Measurements from ENCODE around the gene ARVCF.

ARVCF gene

DNA sequence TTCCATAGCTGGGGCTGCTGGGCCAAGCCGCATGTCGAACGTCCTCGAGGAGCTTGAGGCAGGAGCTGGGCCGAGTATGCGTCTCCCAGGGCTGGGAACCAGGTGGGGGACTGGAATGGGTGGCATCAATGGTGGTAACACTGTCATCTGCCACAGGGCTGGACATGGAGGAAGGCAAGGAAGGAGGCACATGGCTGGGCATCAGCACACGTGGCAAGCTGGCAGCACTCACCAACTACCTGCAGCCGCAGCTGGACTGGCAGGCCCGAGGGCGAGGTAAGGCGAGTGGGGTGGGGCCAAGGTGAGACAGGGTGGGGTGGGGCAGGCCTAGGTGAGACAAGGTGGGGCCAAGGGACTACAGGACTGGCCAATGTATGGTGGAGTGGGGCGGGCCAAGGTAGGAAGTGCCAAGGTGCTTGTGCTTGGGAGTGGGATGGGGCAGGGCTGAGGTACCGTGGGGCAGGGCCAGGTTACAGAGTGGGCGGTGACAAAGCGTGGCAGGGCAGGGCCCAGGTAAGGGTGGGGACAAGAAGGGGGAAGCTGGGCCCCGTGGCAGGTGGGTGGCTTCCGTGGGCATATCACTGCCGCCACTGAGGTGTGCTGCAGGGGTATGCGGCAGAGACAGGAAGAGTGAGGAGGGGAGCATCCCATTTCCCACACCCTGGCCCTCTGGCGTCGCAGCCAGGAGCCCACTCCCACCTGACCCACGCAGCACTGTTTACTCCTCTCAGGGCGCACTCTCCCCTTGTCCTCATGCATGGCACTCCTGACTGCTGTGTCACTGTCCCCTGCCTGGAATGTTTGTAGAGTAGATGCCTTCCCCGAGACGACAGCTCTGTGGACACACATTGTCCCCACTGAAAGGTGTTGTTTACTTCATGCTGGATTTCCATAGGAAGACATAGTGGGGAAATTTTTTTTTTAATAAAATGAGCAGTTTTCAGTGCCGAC lies 36.0 kb upstream of the ARVCF start:
- H3K27ac ChIP-seq (ENCODE audit: low read depth, low read length), result no peak overlapping the region
- H3K27me3 ChIP-seq (ENCODE audit: control insufficient read depth, insufficient read depth, low read length), result no peaks in the 10 kb centered on the region
- H3K9me3 ChIP-seq (ENCODE audit: control insufficient read depth, insufficient read depth, low read depth, low read length), result no peaks in the 10 kb centered on the region
- H3K4me1 ChIP-seq (ENCODE audit: control insufficient read depth, insufficient read depth, low read length), result no peaks in the 10 kb centered on the region
- H3K9ac ChIP-seq (ENCODE audit: low read length), result no peak overlapping the region
- H3K36me3 ChIP-seq (ENCODE audit: control insufficient read depth, insufficient read depth, low read length), result peaks cover 11% of the 10 kb centered on the region; the same call in 1 of the 2 replicates
- H3K4me3 ChIP-seq (ENCODE audit: low read depth, low read length), result no peak overlapping the region

DNA sequence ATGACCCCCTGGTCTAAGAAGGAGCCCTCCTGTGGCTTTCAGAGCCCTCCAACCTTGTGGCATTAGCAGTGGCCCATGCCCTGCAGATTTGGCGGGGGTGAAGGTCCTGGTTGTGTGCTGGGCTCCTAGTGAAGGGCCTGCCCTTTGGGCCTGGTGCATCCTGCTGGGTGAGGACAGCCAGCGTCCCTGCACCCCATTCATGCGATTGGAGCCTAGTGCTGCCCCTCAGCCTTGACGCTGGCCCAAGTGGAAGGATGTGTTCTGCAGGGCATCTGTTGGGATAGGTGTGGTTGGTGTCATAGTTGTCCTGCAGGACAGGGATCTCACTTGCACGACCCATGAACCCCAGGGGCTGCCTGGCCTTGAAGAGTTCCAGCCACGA lies 35.3 kb upstream of the ARVCF start:
- H3K9ac ChIP-seq (ENCODE audit: low read length), result no peak overlapping the region
- H3K36me3 ChIP-seq (ENCODE audit: control insufficient read depth, insufficient read depth, low read length), result peaks cover 11% of the 10 kb centered on the region
- H3K27me3 ChIP-seq (ENCODE audit: control insufficient read depth, insufficient read depth, low read length), result no peaks in the 10 kb centered on the region
- H3K4me3 ChIP-seq (ENCODE audit: low read depth, low read length), result no peak overlapping the region
- no peaks in the 10 kb centered on the region for H3K9me3 ChIP-seq (ENCODE audit: control insufficient read depth, insufficient read depth, low read depth, low read length)
- H3K27ac ChIP-seq (ENCODE audit: low read depth, low read length), result no peak overlapping the region
- no peaks in the 10 kb centered on the region for H3K4me1 ChIP-seq (ENCODE audit: control insufficient read depth, insufficient read depth, low read length)

- H3K4me1 ChIP-seq (ENCODE audit: control insufficient read depth, insufficient read depth, low read length), result no peaks in the 10 kb centered on the region
- H3K27me3 ChIP-seq (ENCODE audit: control insufficient read depth, insufficient read depth, low read length), result no peaks in the 10 kb centered on the region
- H3K9ac ChIP-seq (ENCODE audit: low read length), result no peak overlapping the region
- H3K4me3 ChIP-seq (ENCODE audit: low read depth, low read length), result no peak overlapping the region
- H3K27ac ChIP-seq (ENCODE audit: low read depth, low read length), result no peak overlapping the region
- H3K9me3 ChIP-seq (ENCODE audit: control insufficient read depth, insufficient read depth, low read depth, low read length), result no peaks in the 10 kb centered on the region
- peaks cover 8% of the 10 kb centered on the region; the same call in 1 of the 2 replicates for H3K36me3 ChIP-seq (ENCODE audit: control insufficient read depth, insufficient read depth, low read length)
These were observed 30.1 kb upstream of the ARVCF start for GRCh38 chr22:20046730-20047129.

DNA sequence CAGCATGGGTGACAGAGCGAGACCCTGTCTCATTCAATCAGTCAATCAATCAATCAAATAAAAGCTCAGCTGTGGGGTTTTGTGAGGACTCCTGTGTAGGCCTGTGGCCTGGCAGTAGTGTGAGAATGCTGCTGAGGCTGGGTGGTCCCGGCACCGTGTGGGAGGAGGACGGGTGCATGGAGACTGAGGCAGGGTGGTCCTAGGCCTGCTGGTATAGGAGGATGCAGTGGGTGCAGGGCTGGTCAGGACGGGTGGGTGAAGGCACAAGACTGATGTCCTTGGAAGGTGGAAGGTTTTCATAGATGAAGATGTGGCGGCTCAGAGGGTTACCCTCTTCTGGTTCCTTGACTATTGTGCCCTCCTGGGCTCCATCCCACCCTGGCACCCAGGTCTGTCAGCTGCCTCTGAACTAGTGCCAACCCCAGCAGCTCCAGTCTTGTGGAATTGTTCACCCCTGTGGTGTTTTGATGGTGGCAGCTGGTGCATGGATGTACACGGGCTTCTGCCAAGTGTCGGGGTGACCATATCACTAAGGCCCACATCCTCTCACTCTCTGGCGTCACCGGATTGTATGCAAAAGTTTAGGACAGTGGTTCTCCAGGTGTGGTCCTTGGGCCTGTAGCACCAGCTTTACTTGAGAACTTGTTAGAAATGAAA lies 28.0 kb upstream of the ARVCF start:
- Histone ChIP-seq H3K4me3 (ENCODE audit: low read depth, low read length) (no peak overlapping the region), H3K9ac (ENCODE audit: low read length) (no peak overlapping the region), H3K9me3 (ENCODE audit: control insufficient read depth, insufficient read depth, low read depth, low read length) (no peaks in the 10 kb centered on the region), H3K4me1 (ENCODE audit: control insufficient read depth, insufficient read depth, low read length) (no peaks in the 10 kb centered on the region), H3K36me3 (ENCODE audit: control insufficient read depth, insufficient read depth, low read length) (peaks cover 8% of the 10 kb centered on the region; the same call in 1 of the 2 replicates), H3K27me3 (ENCODE audit: control insufficient read depth, insufficient read depth, low read length) (no peaks in the 10 kb centered on the region), H3K27ac (ENCODE audit: low read depth, low read length) (no peak overlapping the region)

GRCh38 chr22:20043997-20044342 lies 27.3 kb upstream of the ARVCF start:
- Histone ChIP-seq H3K4me1 (ENCODE audit: control insufficient read depth, insufficient read depth, low read length) (no peaks in the 10 kb centered on the region), H3K27me3 (ENCODE audit: control insufficient read depth, insufficient read depth, low read length) (no peaks in the 10 kb centered on the region), H3K9me3 (ENCODE audit: control insufficient read depth, insufficient read depth, low read depth, low read length) (no peaks in the 10 kb centered on the region), H3K4me3 (ENCODE audit: low read depth, low read length) (no peak overlapping the region), H3K27ac (ENCODE audit: low read depth, low read length) (no peak overlapping the region), H3K9ac (ENCODE audit: low read length) (no peak overlapping the region), H3K36me3 (ENCODE audit: control insufficient read depth, insufficient read depth, low read length) (peaks cover 6% of the 10 kb centered on the region; the same call in 1 of the 2 replicates)

- Histone ChIP-seq H3K27ac (ENCODE audit: low read depth, low read length) (no peak overlapping the region), H3K9ac (ENCODE audit: low read length) (no peak overlapping the region), H3K4me1 (ENCODE audit: control insufficient read depth, insufficient read depth, low read length) (no peaks in the 10 kb centered on the region), H3K9me3 (ENCODE audit: control insufficient read depth, insufficient read depth, low read depth, low read length) (no peaks in the 10 kb centered on the region), H3K4me3 (ENCODE audit: low read depth, low read length) (no peak overlapping the region), H3K36me3 (ENCODE audit: control insufficient read depth, insufficient read depth, low read length) (peaks cover 5% of the 10 kb centered on the region; the same call in 1 of the 2 replicates), H3K27me3 (ENCODE audit: control insufficient read depth, insufficient read depth, low read length) (no peaks in the 10 kb centered on the region)
These were observed 26.7 kb upstream of the ARVCF start for GRCh38 chr22:20043057-20043996.

DNA sequence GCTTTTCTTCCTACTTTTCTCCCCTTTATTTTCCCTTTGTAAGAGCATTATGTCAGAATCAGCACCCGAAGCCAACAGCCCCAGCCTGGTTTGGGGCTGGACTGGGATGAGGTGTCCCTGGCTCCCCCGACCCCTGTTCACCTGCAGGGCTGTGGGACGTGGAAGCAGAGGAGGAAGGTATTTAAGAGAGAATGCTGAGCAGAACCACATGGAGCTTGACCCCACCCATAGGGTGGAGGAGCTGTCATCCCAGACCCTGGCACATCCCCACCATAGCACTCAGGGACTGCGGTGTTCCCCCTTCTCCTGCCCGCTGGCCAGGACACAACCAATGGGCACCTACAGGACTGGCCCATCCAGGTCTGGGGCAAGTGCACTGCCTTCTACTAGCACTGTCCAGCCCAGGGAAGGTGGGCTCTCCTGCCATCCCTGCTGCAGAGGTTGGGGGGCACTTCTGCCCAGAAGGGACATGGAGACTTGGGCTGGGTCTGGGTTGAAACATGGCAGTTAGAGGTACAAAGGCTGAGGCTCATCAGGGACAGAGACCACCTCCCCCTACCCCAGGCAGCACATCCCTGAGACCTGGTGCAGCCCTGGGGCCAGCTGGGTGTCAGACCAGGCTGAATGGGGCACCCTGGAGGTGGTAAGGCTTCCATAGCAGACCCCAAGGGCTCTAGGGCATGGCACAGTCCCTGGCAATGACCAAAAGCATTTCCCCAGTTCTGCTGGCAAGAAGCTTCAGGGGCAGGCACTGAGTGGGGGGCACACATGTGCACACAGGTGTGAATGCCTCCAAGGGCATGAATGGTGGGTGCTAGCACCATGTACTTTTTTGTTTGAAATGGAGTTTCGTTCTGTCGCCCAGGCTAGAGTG lies 23.9 kb upstream of the ARVCF start:
- Histone ChIP-seq H3K27ac (ENCODE audit: low read depth, low read length) (no peak overlapping the region), H3K4me3 (ENCODE audit: low read depth, low read length) (no peak overlapping the region), H3K27me3 (ENCODE audit: control insufficient read depth, insufficient read depth, low read length) (no peaks in the 10 kb centered on the region), H3K9me3 (ENCODE audit: control insufficient read depth, insufficient read depth, low read depth, low read length) (no peaks in the 10 kb centered on the region), H3K4me1 (ENCODE audit: control insufficient read depth, insufficient read depth, low read length) (no peaks in the 10 kb centered on the region), H3K36me3 (ENCODE audit: control insufficient read depth, insufficient read depth, low read length) (peaks cover 5% of the 10 kb centered on the region), H3K9ac (ENCODE audit: low read length) (no peak overlapping the region)

DNA sequence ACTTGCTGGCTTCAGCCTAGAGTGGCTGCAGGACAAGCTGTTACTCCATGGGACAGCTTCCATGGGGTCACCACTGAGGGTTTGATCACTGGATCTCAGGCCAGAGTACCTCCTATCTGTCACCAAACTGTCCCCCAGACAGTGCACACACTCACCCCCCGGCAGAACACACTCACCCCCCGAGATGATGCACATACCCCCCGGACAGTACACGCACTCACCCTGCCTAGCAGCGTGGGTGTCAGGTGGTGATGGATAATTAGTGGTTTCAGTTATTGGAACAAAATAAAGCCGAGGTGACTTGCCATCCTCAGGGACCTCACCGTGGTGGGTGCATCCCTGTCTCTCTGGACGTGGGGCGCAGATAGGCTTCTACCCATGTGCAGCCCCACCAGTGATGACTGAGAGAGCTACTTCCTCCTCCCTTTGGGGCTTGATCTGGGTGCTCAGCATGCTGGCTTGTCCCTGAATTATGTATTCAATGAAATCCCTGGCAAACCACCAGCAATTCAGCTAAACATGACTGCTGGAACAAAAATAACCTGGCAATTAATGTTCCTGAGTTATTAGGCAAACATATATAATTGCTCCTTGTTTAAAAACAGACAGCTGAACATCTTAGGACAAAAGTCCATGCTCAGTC lies 23.2 kb upstream of the ARVCF start:
- Histone ChIP-seq H3K27ac (ENCODE audit: low read depth, low read length) (no peak overlapping the region), H3K36me3 (ENCODE audit: control insufficient read depth, insufficient read depth, low read length) (peaks cover 5% of the 10 kb centered on the region)

DNA sequence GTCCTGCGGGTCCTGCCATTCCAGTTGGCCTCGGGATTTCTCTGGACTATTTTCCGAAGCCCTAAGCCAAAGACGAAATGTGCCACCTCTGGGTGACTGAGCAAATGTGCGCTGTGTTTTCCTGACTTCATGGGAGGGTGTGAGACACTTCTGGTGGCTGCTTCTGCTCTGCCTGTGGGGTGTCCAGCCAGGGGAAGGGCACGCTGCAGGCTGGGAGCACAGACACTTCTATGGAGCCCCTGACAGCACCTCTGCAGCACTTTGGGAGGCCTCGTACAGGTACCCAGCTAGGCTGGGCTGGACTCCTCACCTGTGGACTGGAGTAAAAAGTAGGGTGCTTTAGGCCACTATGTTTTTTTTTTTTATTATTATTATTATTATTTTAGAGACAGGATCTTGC lies 22.0 kb upstream of the ARVCF start:
- Histone ChIP-seq H3K27ac (ENCODE audit: low read depth, low read length) (no peak overlapping the region), H3K4me3 (ENCODE audit: low read depth, low read length) (no peak overlapping the region), H3K4me1 (ENCODE audit: control insufficient read depth, insufficient read depth, low read length) (no peaks in the 10 kb centered on the region), H3K36me3 (ENCODE audit: control insufficient read depth, insufficient read depth, low read length) (peaks cover 4% of the 10 kb centered on the region), H3K9ac (ENCODE audit: low read length) (no peak overlapping the region), H3K9me3 (ENCODE audit: control insufficient read depth, insufficient read depth, low read depth, low read length) (no peaks in the 10 kb centered on the region), H3K27me3 (ENCODE audit: control insufficient read depth, insufficient read depth, low read length) (no peaks in the 10 kb centered on the region)

More for the DNA sequence above, 23.2 kb upstream of the ARVCF start:
- H3K4me3 ChIP-seq (ENCODE audit: low read depth, low read length), result no peak overlapping the region
- H3K9me3 ChIP-seq (ENCODE audit: control insufficient read depth, insufficient read depth, low read depth, low read length), result no peaks in the 10 kb centered on the region
- H3K9ac ChIP-seq (ENCODE audit: low read length), result no peak overlapping the region
- no peaks in the 10 kb centered on the region for H3K27me3 ChIP-seq (ENCODE audit: control insufficient read depth, insufficient read depth, low read length)
- H3K4me1 ChIP-seq (ENCODE audit: control insufficient read depth, insufficient read depth, low read length), result no peaks in the 10 kb centered on the region

DNA sequence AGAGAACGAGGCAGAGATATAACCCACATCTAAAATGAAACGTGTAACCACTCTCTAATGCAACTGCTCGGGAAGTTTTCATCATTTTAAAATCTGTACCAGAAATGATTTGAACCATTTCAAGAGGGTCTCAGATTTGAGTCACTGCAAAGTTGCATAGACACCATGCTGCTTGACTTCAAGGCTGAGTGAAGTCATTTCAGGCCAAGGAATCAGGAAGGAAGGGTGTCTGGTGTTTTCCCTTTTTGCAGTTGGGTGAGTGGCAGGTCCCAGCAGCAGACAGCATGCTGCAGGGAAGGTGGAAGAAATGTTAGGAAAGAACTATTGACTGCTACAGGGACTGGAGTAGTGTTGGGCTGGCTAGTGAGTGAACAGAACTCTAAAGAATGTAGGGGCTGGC lies 20.8 kb upstream of the ARVCF start:
- H3K27me3 ChIP-seq (ENCODE audit: control insufficient read depth, insufficient read depth, low read length), result no peaks in the 10 kb centered on the region
- no peaks in the 10 kb centered on the region; the same call in 1 of the 2 replicates for H3K36me3 ChIP-seq (ENCODE audit: control insufficient read depth, insufficient read depth, low read length)
- H3K4me1 ChIP-seq (ENCODE audit: control insufficient read depth, insufficient read depth, low read length), result no peaks in the 10 kb centered on the region; the same call in 1 of the 2 replicates
- H3K4me3 ChIP-seq (ENCODE audit: low read depth, low read length), result no peak overlapping the region
- H3K9me3 ChIP-seq (ENCODE audit: control insufficient read depth, insufficient read depth, low read depth, low read length), result no peaks in the 10 kb centered on the region
- H3K27ac ChIP-seq (ENCODE audit: low read depth, low read length), result no peak overlapping the region
- H3K9ac ChIP-seq (ENCODE audit: low read length), result no peak overlapping the region
